ENCODE measurements around the gene COL8A1.

- TF ChIP-seq FOXK2 (IDR thresholded peaks at IDR 0.05) (no peak), SUZ12 (IDR thresholded peaks at IDR 0.05) (no peak), TARDBP (IDR thresholded peaks at IDR 0.05) (no peak), ZNF384 (IDR thresholded peaks at IDR 0.05) (no peak), NFRKB (IDR thresholded peaks at IDR 0.05) (no peak), BHLHE40 (IDR thresholded peaks at IDR 0.05; ENCODE audit: borderline replicate concordance) (no peak), SP1 (IDR thresholded peaks at IDR 0.05) (no peak), FOXM1 (IDR thresholded peaks at IDR 0.05; ENCODE audit: borderline replicate concordance) (no peak), ELF4 (IDR thresholded peaks at IDR 0.05) (no peak), LEF1 (IDR thresholded peaks at IDR 0.05; ENCODE audit: borderline replicate concordance) (no peak), PKNOX1 (IDR thresholded peaks at IDR 0.05) (no peak), HDGF (IDR thresholded peaks at IDR 0.05; ENCODE audit: borderline replicate concordance) (no peak), FOXA1 (IDR thresholded peaks at IDR 0.05) (no peak), ARNT (IDR thresholded peaks at IDR 0.05) (no peak)
These were observed 103.2 kb downstream of the COL8A1 start for GRCh38 chr3:99741588-99741987.
